HG03103 (cell line): ENCODE data around the gene MTFR1L.

Experiments
- ATAC-seq: cut with Tn5 transposase; IDR thresholded peaks from one replicate; pipeline ENCODE4 v1.9.1; 2021; ENCODE audit warnings: low read depth; ENCODE audit not compliant: unreplicated experiment

The MTFR1L gene

DNA sequence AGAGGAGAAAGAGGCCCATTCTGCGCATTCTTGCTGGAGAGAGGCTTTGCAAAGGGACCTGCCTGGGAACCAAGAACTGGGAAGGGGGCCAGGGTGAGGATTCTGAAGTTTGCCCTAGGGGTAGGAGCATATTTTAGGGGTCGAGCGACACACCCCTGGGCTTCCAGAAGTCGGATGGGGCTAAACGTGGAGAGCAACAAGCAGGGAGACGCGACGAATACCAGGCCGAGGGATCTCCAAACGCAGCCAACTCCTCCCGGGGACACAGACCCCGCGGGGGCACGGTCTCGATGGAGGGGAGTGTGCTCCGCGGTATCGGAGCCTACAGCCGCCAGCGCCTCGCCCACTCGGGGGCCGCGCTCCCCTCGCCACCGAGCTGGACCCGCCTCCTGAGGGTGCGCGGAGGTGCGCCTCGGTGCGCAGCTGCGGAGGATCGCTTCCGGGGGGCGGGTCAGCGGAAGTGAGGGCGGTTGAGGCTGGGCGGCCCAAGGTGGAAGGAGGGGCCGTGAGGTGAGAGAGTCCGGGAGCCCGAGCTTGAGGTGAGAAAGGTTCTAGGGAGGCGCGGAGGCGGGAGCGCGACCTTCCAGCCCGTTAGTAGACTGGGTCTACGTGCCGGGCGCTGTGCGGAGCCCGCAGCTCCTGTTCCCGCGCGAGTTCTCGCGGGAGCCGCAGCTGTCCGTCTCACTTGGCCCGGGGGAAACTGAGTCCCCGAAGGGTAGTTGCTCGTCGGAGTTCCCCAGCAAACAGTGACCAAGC, at the start of gene MTFR1L:
Gene MTFR1L (plus strand): TSS at position 464 of the 756 bp plus-strand sequence. CDS start 3,151 bp downstream, outside the sequence.
- peak; percentile 62 for ATAC-seq

DNA sequence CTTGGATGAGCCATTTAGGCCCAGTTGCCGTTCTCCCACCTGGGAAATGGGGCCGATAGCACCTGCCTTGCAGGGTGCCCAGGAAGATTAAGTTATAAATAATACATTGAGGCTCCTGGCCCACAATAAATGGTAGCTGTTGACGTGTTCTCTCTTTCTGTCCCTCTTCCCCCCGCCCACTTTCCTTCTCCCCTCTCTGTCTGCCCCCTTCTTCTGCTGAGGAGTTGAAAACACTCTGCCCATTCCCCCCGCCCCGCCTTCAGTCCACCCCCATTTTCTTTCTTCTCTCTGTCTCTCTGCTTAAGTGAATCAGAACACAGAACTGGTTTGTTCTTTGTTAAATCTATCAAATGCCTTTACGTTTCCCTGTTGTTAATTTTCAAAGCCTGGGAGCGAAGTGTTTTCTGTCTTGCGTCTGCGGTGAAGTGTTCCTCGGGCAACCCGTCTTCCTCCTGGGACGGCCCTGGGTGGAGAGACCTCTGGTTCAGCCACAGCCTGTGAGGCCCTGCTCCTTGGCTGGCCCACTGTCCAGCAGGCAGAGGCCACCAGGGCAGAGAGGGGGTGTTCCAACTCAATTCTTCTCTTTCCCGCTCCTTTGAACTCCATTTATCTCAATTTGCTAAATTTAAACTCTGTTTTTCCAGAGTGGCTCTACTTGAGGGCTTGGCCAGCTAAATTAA, 49.1 kb upstream of the MTFR1L start:
- no peak for ATAC-seq

DNA sequence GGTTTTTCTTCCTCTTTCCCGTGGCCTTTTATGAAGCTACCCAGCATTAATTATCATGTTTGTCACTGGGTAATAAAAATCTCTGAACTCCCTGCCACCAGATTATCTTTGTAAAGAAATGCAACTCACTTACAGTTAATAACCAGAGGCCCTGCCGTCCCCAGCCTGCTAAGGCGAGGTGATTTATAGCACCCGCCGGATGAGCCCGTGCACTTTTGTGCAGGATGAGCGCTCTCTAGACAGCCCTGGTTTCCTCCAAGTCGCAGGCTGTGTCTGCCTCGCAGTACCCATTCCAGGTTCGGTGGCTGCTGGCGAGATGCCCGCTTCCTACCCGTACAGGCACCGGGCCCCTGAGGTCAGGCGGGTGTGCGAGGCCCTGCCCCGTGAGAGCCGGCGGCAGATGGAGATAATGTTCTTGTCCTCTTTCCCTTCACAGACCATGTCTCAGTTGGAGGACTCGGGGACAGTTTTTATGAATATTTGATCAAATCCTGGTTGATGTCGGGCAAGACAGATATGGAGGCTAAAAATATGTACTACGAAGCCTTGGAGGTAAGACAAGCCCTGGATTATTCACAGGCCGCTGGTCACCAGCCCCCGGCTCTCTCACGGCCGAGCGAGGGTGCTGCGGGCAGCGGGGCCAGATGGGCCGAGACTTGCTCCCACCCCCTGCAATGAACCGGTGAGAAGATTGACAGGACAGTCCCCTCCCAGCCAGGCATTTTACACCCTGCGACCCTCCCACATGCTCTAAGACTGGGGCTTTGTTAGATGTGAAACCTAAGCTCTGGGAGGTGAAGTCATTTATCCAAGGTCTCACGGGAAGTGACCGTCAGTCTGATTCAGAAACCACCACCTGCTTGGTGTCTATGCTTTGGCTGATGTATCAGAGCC, 48.3 kb upstream of the MTFR1L start:
- no peak for ATAC-seq

DNA sequence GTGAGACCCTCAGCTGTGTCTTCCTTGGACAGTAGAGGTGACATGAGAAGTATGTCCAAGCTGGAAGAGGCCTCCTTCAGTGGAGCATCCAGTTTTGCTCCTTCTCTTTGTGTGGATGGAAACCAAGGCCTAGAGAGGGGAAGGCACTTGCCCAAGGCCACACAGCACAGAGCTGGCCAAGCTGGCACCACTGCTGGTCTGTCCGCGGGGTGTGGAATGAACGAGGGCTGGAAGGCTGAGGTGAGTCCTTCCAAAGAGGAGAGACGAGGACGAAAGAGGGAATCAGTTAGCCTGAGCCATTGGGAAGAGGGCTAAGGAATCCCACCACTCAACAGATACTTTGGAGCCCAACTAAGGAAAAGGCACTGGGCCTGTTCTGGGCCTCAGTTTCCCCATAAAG, 47.6 kb upstream of the MTFR1L start:
- ATAC-seq, result no peak

DNA sequence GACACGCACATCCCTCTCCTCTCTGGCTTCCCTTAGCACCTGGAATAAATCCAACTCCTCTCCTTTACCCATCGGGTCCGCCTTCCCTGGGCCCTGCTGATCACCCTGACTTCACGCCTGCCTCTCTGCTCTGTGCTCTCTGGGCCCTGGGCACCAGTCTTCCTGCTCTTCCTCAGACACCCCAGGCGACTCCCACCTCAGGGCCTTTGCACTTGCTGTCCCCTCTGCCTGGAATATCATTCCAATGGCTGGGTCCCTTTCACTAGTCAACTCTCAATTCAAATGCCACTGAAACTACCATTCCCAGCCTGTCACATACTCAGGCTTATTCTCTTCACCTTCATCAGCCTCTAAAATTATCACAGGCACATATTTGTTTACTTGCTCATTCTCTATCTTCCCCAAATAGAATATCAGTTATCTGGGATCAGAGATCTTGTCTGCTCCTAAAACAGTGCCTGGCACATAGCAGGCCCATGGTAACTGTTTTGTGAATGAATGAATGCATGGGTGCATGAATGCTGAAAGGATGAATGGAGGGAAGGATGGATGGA, 47.0 kb upstream of the MTFR1L start:
- no peak for ATAC-seq

DNA sequence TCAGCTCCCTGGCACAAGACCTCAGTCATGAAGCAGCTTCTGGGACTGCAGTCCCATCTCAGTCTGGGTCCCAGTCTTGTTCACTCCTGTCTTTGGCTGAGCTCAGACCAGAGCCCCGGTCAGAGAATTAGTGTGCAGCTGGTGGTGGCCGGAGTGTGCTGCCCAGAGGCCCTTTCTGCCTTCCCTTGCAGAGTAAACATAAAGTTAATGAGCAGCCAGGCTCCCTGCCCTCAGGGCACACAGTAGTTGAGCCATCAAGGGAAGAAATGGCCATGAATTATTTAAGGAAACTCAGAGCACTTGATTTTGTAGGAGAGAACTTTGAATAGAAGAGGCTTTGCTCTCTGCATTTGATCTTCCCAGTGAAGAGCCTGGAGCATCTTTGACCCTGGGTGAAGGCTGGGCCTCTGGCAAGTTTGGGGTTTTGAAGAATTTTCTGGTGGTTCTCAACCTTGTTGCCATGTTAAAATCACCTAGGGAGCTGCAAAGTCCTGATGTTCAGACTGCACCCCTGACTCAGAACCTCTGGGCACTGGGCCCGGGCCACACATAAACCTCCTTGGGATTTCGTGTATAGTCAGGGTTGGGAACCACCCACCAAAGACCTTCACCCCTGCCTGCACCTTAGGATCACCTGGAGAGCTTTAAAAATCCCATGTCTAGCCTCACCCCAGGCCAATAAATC, 46.2 kb upstream of the MTFR1L start:
- ATAC-seq, result no peak

DNA sequence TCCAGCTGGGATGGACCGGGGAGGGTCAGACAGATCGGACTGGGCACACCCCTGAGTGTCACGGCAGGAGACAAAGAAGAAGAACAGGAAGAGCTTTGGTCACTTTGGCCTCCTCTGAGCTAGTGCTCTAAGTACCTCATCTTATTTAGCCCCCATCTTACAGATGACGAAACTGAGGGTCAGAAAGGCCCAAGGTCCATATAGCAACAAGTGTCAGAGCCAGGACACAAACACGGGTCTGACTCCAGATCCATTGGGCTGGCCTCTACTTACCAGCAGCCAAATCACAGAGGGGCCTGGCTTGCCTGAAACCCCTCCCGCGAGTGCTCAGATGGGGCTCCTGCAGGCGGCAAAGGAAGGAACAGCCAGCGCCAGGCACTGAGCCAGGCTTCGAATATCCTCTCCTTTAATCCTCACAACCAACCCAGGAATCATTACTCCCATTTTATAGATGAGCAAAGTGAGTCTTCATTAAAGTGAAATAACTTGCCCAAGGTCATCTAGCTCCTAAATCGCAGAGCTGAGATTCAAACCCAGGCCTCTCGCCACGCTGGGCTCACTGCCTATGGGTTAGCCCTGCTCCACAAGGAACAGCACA, 45.4 kb upstream of the MTFR1L start:
- ATAC-seq, result no peak

DNA sequence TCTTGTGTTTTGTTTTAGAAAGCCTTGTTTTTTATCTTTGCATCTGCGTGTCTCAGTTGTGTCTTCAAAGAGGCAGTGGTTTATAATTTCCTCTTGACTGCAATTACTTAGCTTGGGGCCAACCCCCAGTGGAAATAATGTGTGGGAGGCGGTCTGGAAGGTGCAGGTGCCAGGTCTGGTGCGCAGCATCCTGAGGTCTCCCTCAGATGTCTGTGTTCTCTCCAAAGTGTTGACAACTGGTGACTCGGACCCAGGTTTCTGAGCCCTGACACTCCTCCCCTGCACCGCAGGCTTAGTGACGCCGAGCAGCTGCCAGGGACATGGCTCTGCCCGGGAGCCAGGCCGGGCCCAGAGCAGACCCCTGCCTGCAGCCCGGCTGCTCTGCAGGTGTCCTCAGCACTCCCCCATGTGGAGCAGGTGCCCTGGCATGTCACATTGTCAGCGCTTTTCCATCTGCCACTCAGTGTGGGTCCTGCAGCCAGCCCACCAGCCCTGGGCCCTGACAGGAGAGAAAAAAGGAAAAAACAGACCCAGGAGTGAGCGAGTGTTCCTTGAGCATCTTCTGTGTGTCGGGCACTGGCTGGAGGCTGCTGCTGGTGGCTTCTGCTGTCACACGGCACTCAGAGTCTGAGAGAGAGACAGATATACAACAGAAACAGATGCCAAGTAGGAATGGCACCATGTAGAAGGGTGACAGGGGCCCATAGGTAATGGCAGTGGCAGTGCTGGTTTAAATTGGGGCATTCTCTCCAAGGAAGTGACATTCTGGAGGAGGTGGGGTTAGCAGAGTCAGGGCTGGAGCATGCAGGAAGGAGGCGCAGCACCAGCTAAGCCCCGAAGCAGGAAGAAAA, 44.6 kb upstream of the MTFR1L start:
- no peak for ATAC-seq

DNA sequence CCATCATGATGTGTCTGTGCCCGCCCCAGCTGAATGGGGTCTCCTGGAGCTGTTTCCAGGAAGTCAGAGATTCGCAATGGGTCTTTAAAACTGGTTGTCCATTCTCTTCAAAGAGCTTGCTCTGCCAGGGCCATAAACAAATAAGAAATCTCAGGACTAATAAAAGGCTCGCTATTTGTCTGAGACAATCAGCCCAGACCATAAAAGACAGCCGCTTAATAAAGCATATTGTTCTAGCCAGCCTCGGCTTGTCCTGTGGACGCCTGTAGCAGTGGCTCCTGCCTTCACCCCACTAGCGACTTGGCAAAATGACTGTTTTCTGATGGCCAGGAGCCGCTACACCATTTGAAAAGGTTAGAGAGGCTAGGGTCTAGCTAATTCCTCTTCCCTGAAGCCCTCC, 40.4 kb upstream of the MTFR1L start:
- no peak for ATAC-seq

DNA sequence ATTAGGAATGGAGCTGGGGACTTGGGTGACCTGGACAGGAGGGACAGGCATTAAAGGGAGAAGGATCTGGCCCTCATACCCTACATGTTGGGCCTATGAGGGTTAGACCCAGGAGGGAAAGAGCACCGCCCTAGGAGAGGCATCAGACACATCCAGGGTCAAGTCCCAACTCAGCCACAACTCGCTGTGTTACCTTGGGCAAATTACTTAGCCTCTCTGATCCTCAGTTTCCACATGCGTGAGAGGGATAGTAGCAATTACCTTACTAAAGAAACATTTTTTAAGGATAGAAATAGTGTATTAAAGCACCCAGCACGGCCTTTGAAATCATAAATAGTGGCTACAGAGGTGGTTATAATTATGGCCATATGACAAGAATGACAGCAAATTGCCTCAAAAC, 39.9 kb upstream of the MTFR1L start:
- ATAC-seq, result no peak

DNA sequence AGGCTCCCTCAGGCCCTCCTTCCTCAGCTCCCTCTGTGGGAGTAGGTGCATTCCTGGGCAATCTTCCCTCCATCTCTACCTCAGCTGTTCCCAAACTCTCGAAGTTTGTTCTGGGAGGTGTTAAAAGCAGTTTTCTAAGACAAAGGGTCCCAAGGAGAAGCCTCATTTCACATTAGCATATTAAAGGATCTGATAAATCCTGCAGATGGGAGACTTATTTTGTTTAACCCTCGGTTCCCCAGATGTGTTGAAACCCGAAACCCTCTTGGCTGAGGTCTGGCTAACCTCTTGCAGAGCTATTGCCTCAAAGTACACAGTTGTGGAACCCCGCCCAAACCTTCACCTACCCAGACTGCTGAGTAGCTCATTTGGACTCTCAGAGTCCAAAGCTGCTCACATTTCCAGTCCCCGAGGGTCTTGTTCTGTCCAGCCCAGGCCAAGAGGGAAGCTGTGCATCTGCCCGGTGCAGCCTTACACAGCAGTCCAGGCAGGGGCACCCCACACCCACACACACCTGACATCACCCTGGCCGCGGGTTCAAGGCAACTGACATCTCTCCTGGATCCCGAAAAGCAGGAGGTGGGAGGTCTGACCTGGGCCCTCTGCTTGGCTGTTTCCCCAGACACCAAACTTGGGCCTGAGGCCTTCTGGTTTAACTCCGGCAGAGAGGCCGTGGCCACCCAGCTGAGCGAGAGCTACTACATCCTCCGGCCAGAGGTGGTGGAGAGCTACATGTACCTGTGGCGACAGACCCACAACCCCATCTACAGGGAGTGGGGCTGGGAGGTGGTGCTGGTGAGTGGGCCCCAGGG, 39.2 kb upstream of the MTFR1L start:
- no peak for ATAC-seq

DNA sequence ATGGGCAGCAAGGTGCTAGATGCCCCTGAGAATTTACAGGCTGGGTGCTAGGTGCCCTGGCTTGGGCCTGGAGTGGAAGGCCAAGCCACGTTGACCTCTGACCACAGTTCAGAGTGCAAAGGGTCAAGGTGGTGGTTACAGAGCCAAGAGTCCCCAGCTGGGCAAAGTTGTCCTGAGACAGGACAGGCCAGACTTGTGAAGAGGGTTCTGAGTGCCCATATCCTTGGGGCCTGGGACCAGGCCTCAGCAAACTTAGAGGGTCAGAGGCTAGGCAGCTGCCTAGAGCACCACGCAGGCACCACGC, 38.7 kb upstream of the MTFR1L start:
- ATAC-seq, result no peak

DNA sequence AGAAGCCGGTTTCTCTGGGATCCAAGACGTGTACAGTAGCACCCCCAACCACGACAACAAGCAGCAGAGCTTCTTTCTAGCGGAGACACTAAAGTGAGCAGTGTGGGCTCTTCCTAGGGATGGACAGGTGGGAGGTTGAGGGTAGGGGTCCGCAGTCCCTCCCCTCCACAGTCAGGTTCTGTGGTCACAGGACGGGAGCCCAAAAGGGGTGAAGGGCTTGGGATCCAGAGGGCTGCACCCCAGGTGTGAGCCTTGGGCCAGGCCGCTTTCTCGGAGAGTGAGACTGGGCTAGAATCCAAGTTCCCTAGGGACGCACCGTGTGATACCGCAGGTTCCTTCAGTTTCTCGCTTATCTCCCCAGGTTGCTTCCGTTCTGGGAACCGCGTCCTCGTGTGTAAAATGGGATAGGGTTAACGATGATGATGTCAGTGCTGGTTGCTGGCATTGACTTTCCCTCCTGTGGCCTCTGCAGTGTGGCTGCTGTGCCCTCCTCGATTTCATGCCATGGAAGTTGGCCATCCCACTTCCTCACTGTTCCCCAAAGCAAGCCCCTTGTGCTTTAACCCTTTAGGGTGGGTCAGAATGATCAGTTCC, 37.0 kb upstream of the MTFR1L start:
- no peak for ATAC-seq

DNA sequence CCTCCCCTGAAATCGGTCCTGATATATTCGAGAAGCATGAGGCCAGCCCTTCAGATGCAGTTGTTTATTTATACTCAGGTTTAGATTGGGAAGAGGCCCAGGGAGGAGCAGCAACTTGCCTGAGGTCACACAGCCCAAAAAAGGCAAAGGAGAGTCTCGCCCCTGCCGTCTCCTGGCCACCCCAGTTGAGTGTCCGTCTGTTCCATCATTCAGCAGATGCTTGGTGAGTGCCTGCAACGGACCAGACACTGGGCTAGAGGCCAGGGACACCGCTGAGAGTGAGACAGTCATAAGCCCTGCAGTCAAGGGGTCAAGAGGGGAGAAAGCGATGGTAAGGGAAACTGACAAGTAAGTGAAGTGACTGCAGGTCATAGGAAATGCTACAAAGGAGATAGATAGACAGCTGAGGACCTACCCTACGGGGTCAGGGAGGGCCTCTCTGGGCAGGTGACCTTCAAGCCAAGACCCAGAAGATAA, 35.1 kb upstream of the MTFR1L start:
- no peak for ATAC-seq

DNA sequence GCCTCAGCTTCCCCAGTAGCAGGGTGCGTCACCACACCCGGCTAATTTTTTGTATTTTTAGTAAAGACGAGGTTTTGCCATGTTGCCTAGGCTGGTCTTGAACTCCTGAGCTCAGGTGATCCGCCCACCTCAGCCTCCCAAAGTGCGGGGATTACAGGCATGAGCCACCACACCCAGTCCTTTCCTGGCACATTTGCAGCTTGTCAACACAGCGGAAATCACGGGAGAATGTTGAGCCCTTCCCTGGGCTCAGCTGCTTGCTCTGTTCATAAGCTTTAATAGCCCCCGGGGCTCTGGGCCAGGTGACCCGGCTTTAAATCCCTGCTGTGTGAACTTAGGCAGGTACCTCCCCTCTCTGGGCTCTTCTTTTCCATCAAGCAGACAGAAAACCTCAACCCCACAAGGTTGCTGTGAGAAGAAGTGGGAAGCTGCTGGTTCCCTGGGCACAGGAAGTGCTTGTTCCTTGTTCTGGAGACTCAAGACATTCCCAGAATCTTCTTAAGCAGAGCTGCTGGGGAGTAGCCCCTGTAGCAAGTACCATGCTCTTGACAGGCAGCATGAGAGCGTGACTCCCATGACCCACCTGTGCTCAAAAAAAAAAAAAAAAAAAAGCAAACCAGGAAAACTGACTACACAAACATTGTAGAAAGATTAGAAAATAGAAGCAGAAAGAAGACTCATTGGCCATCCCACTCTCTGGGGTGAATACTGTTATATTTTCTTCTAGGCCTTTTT, 34.3 kb upstream of the MTFR1L start:
- no peak for ATAC-seq

DNA sequence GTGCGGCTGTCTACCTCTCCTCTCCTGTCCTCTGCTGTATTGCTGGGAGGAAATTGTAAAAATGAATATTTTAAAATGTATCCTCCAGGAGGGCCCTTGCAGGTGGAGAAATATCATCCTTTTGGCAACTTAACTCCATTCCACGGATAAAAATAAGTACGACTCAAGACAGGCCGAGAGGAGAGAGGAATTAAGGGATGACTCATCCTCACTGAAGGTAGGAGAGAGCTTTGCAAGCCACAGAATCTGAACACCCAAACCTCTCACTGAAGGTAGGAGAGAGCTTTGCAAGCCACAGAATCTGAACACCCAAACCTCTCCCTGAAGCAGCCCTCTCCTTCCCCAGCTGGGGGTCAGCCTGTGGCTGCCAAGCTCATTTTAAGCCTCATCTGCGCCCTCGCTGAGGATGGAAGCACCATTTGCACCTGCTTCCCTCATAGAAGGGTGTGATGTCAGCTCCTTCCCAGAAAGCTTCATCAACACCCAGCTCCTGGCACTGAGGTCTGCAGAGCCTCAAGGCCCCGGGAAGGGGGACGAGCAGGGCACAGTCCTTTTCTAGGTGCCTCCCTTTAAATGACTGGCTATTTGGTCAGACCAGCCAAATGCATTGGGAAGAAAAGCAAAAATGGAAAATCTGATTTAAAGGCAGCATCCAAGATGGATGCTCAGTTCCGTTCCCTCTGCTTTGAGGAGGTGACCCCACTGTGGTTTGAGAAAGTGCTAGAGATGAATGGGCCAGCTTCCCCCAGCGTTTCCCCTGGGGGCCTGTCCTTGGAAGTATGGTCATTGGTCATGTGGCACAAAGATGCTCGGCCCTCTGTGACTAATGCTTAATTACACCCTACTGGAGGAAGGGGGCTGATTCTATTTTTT, 32.6 kb upstream of the MTFR1L start:
- ATAC-seq, result no peak
